K562 (cell line): Measurements from ENCODE around the gene KLHL14. TPM values are rescaled to one million over a fixed set of nuclear protein-coding genes. Genes with fewer than 3 reads are reported as not detected.

Experiments
- ATAC-seq: fragments of 200-7000 bp; cut with Tn5 transposase; 3 replicates; pipeline ENCODE4 v1.9.1; 2020; ENCODE audit warnings: moderate library complexity
- BruUV-seq: library from RNA; stranded (reverse); fragments of 400-500 nt; replicated peaks from 2 replicates; lab custom pipeline; 2021; lab: Mats Ljungman, UMichigan
- CTCF ChIA-PET: fragments of 300-600 bp; formaldehyde crosslinking; extraction: SDS; loops from one replicate; lab custom pipeline; 2021; ENCODE audit warnings: low intra/inter-chr PET ratio; lab: Yijun Ruan, JAX
- POLR2A ChIA-PET: fragments of 300-600, 350-650 bp; sonication (Branson Sonifier 250); formaldehyde crosslinking; extraction: SDS; loops from one replicate; lab custom pipeline; 2021; ENCODE audit warnings: antibody characterized with exemption, inconsistent platforms; lab: Yijun Ruan, JAX
- DNase-seq, 4 experiments: peaks; one replicate each; pipeline versions ENCODE4 v3.0.0 to v3.0.0-alpha.2; 2011 to 2018; ENCODE audit warnings: low spot score in 3 of 4, mixed read lengths in 3 of 4; ENCODE audit errors: extremely low read depth in 1 of 4
- FAIRE-seq: peaks from 2 replicates; lab custom pipeline; 2011; peaks lifted over from hg19 to GRCh38; lab: Jason Lieb, UNC
- H2AFZ ChIP-seq: 2 replicates; pipeline ENCODE4 v1.6.0; 2011; ENCODE audit warnings: low read depth, low read length, control low read depth, inconsistent platforms
- H3K27ac ChIP-seq: fragments of 200-600 bp; 3 replicates; pipeline ENCODE4 v1.8.0; 2011; ENCODE audit warnings: low read depth, mild to moderate bottlenecking, control low read depth, inconsistent platforms, low read length, moderate library complexity, mixed read lengths; ENCODE audit errors: extremely low read depth
- H3K27me3 ChIP-seq, 2 experiments: fragments of 300-600 bp in 1 of 2; 2 replicates in 1 of 2; 3 replicates in 1 of 2; pipeline versions ENCODE4 v1.6.0 to v1.8.0; 2011; ENCODE audit warnings: inconsistent platforms in 2 of 2, low read length in 2 of 2, mild to moderate bottlenecking in 1 of 2, mixed read lengths in 1 of 2, moderate library complexity in 1 of 2; ENCODE audit not compliant: control insufficient read depth in 2 of 2, insufficient read depth in 2 of 2
- H3K36me3 ChIP-seq: fragments of 300-600 bp; 3 replicates; pipeline ENCODE4 v1.8.0; 2011; ENCODE audit warnings: mild to moderate bottlenecking, low read length, inconsistent platforms; ENCODE audit not compliant: control insufficient read depth, insufficient read depth
- H3K4me1 ChIP-seq, 2 experiments: fragments of 200-600 bp in 1 of 2; replicated peaks in 1 of 2; 2 replicates in 1 of 2; 3 replicates in 1 of 2; pipeline versions ENCODE4 v1.5.1 to v1.8.0; 2011; ENCODE audit warnings: inconsistent platforms in 2 of 2, low read length in 2 of 2, mild to moderate bottlenecking in 1 of 2, mixed read lengths in 1 of 2, moderate library complexity in 1 of 2; ENCODE audit not compliant: control insufficient read depth in 2 of 2, insufficient read depth in 2 of 2
- H3K4me2 ChIP-seq: 2 replicates; pipeline ENCODE4 v1.6.1; 2011; ENCODE audit warnings: low read length, control low read depth, inconsistent platforms, mixed read lengths; ENCODE audit not compliant: insufficient read depth
- H3K4me3 ChIP-seq: fragments of 200-600 bp; sonication (generic), shearing (Covaris generic); 2 replicates; pipeline ENCODE4 v1.5.1; 2016; ENCODE audit warnings: control low read depth, inconsistent platforms
- H3K79me2 ChIP-seq: fragments of 200-600 bp; 3 replicates; pipeline ENCODE4 v1.8.0; 2011; ENCODE audit warnings: low read length, inconsistent platforms; ENCODE audit not compliant: control insufficient read depth, insufficient read depth
- H3K9ac ChIP-seq, 2 experiments: 2 replicates each; pipeline versions ENCODE4 v1.6.0 to v1.6.1; 2011; ENCODE audit warnings: low read depth in 2 of 2, low read length in 2 of 2, control low read depth in 1 of 2, inconsistent platforms in 1 of 2, mild to moderate bottlenecking in 1 of 2, mixed read lengths in 1 of 2; ENCODE audit not compliant: insufficient read depth in 1 of 2
- H3K9me1 ChIP-seq: one replicate; pipeline ENCODE4 v1.6.0; 2011; ENCODE audit warnings: inconsistent platforms, mild to moderate bottlenecking, low read length, moderate library complexity; ENCODE audit not compliant: control insufficient read depth, insufficient read depth
- H3K9me3 ChIP-seq: replicated peaks from 2 replicates; pipeline ENCODE4 v1.5.1; 2011; ENCODE audit warnings: low read depth, low read length, inconsistent platforms; ENCODE audit not compliant: control insufficient read depth, insufficient read depth
- H4K20me1 ChIP-seq: replicated peaks from 2 replicates; pipeline ENCODE4 v1.6.1; 2011; ENCODE audit warnings: low read length, inconsistent platforms, mixed read lengths; ENCODE audit not compliant: control insufficient read depth, insufficient read depth
- GTF3C2 ChIP-seq: IDR thresholded peaks from 3 replicates; pipeline ENCODE4 v1.6.1; 2011; ENCODE audit warnings: borderline replicate concordance, mild to moderate bottlenecking, moderate library complexity; ENCODE audit not compliant: insufficient read length; ENCODE audit errors: extremely low read depth
- POLR2H ChIP-seq: IDR thresholded peaks from 2 replicates; pipeline ENCODE4 v1.6.1; 2016; ENCODE audit warnings: missing genetic modification characterization, low read depth, mild to moderate bottlenecking, control low read depth, missing compliant biosample characterization, moderate library complexity
- SMAD3 ChIP-seq: fragments of 450-650 bp; formaldehyde crosslinking; conservative IDR thresholded peaks from 2 replicates; pipeline ENCODE4 v1.4.0; 2020; ENCODE audit warnings: mild to moderate bottlenecking
- ZC3H8 ChIP-seq: fragments of 450-650 bp; IDR thresholded peaks from 2 replicates; pipeline ENCODE4 v1.6.1; 2017
- WGBS: fragments of 100-300 bp; shearing (Covaris generic); methylation state at CpG from one replicate; pipeline ENCODE4 v1.1.6; 2016; ENCODE audit warnings: low coverage, mixed read lengths; ENCODE audit not compliant: insufficient coverage; ENCODE audit errors: missing lambda C conversion rate; 5-methylcytosine and 5-hydroxymethylcytosine counted together
- in situ Hi-C: fragments of 300-500 bp; cut with MboI; formaldehyde crosslinking; loops from 4 replicates; pipeline ENCODE4 v1.15.0; 2018; ENCODE audit warnings: inconsistent platforms, mixed read lengths
- intact Hi-C: fragments of 100-400 bp; cut with micrococcal nuclease; formaldehyde crosslinking; loops from 2 replicates; pipeline ENCODE4 v1.14.2; 2022
- polyA plus RNA-seq, 8 experiments: library from polyadenylated mRNA; depleted of rRNA in 4 of 8; stranded (reverse) in 5 of 8; unstranded in 3 of 8; fragments of >200 nt; fragmentation: Nextera tagmentation in 2 of 8; fragmentation: Illumina TruSeq in 1 of 8; extraction: Ambion mirVana in 2 of 8; extraction: Trizol in 1 of 8; gene quantifications; 2 replicates each; pipeline versions ENCODE4 v1.2.1 to v1.2.3, GENCODE V29; 2011 to 2014; ENCODE audit warnings: inconsistent platforms in 1 of 8, missing spikeins in 1 of 8
- total RNA-seq, 7 experiments: library from RNA; depleted of rRNA in 6 of 7; stranded (reverse); fragments of >200 nt in 6 of 7; fragmentation: Illumina TruSeq in 2 of 7; extraction: Trizol in 2 of 7; gene quantifications; 2 replicates each; pipeline versions ENCODE4 v1.2.1 to v1.2.3, GENCODE V29; 2011 to 2021; ENCODE audit warnings: low replicate concordance in 1 of 7

Gene KLHL14
- total and polyA plus RNA-seq, 9 of the 15 experiments (the other 6 are each of a cell fraction or from before 2014, with no cell fraction given) = not detected

GRCh38 chr18:32698153-32698552 lies 74.7 kb downstream of the KLHL14 start:
- no peak overlapping the region for H2AFZ ChIP-seq
- CTCF ChIA-PET = no interaction called here
- TF ChIP-seq SMAD3 (CRISPR knock-in tag) = no peak
- TF ChIP-seq POLR2H (tag) = no peak
- TF ChIP-seq ZC3H8 = no peak
- TF ChIP-seq GTF3C2 = no peak
- H3K79me2 ChIP-seq = no peaks in the 10 kb centered on the region
- H3K4me1 ChIP-seq = no peaks in the 10 kb centered on the region
- no peak for FAIRE-seq
- DNase-seq = no peak
- no peaks in the 10 kb centered on the region for H4K20me1 ChIP-seq
- no peak overlapping the region for H3K27ac ChIP-seq
- H3K9ac ChIP-seq = no peak overlapping the region
- no peak overlapping the region for H3K4me3 ChIP-seq
- intact Hi-C loops (no loop called here), in situ Hi-C loops (no loop called here)
- POLR2A ChIA-PET = no interaction called here
- H3K9me3 ChIP-seq = no peaks in the 10 kb centered on the region
- no peaks in the 10 kb centered on the region for H3K27me3 ChIP-seq
- H3K36me3 ChIP-seq = no peaks in the 10 kb centered on the region
- H3K4me2 ChIP-seq = no peak overlapping the region
- no peaks in the 10 kb centered on the region for H3K9me1 ChIP-seq
- no TSS peak for BruUV-seq
- no peak for ATAC-seq
- 2% methylated on average over 3 of the region's 3 CpGs for WGBS
